Loucy (cell line): ENCODE data around the gene NDUFS7.

Experiments
- H2AFZ ChIP-seq: fragments of 200-600 bp; sonication (generic); 2 replicates; pipeline ENCODE4 v1.6.0; 2016; ENCODE audit warnings: antibody characterized with exemption, mild to moderate bottlenecking, low read length, moderate library complexity
- H3F3A ChIP-seq: fragments of 200-600 bp; 2 replicates; pipeline ENCODE4 v1.6.0; 2016; ENCODE audit warnings: antibody characterized with exemption, low read depth, mild to moderate bottlenecking
- H3K27me3 ChIP-seq: fragments of 200-600 bp; sonication (generic); 2 replicates; pipeline ENCODE4 v1.6.1; 2014; ENCODE audit warnings: low read length, mild to moderate bottlenecking; ENCODE audit not compliant: insufficient read depth, poor library complexity, severe bottlenecking
- H3K36me3 ChIP-seq: fragments of 200-600 bp; sonication (generic); 2 replicates; pipeline ENCODE4 v1.6.1; 2016; ENCODE audit warnings: low read length; ENCODE audit not compliant: insufficient read depth
- H3K4me1 ChIP-seq: fragments of 200-600 bp; sonication (generic); 2 replicates; pipeline ENCODE4 v1.5.1; 2014; ENCODE audit warnings: low read length, mild to moderate bottlenecking; ENCODE audit not compliant: insufficient read depth, poor library complexity, severe bottlenecking
- H3K4me2 ChIP-seq: fragments of 200-600 bp; sonication (generic); 2 replicates; pipeline ENCODE4 v1.6.0; 2014; ENCODE audit warnings: antibody characterized with exemption, low read length, low read depth, mild to moderate bottlenecking; ENCODE audit not compliant: poor library complexity, severe bottlenecking
- H3K4me3 ChIP-seq: fragments of 200-600 bp; sonication (generic); 2 replicates; pipeline ENCODE4 v1.5.1; 2014; ENCODE audit warnings: low read length, mild to moderate bottlenecking, mixed read lengths; ENCODE audit not compliant: poor library complexity, severe bottlenecking
- H3K79me2 ChIP-seq: fragments of 200-600 bp; sonication (generic); 2 replicates; pipeline ENCODE4 v1.6.1; 2014; ENCODE audit warnings: low read length; ENCODE audit not compliant: insufficient read depth
- H3K9ac ChIP-seq: fragments of 200-600 bp; sonication (generic); 2 replicates; pipeline ENCODE4 v1.6.0; 2014; ENCODE audit warnings: mild to moderate bottlenecking, low read depth, low read length, moderate library complexity; ENCODE audit not compliant: poor library complexity, severe bottlenecking
- H3K9me2 ChIP-seq: fragments of 200-600 bp; sonication (generic); replicated peaks from 2 replicates; pipeline ENCODE4 v1.6.1; 2016; ENCODE audit warnings: low read depth, low read length, mixed read lengths
- H3K9me3 ChIP-seq: fragments of 200-600 bp; sonication (generic); 2 replicates; pipeline ENCODE4 v1.6.1; 2014; ENCODE audit warnings: mild to moderate bottlenecking, antibody characterized with exemption, low read length, low read depth; ENCODE audit not compliant: insufficient read depth
- H4K20me1 ChIP-seq: fragments of 200-600 bp; sonication (generic); 2 replicates; pipeline ENCODE4 v1.6.0; 2014; ENCODE audit warnings: antibody characterized with exemption, low read length, mild to moderate bottlenecking; ENCODE audit not compliant: insufficient read depth, poor library complexity, severe bottlenecking
- CTCF ChIP-seq: fragments of 200-600 bp; sonication (generic); conservative IDR thresholded peaks from 2 replicates; pipeline ENCODE4 v1.5.1; 2014; ENCODE audit warnings: mild to moderate bottlenecking, antibody characterized with exemption, low read length
- EZH2phosphoT487 ChIP-seq: fragments of 200-600 bp; IDR thresholded peaks from 2 replicates; pipeline ENCODE4 v1.6.1; 2018; ENCODE audit warnings: antibody characterized with exemption, mild to moderate bottlenecking, moderate library complexity, borderline replicate concordance

The NDUFS7 gene

GRCh38 chr19:1421218-1421957 lies 37.7 kb downstream of the NDUFS7 start:
- H3F3A ChIP-seq, result no peaks in the 10 kb centered on the region
- peaks cover 55% of the 10 kb centered on the region for H4K20me1 ChIP-seq
- no peak for TF ChIP-seq EZH2phosphoT487
- TF ChIP-seq CTCF, result no peak
- H3K9ac ChIP-seq, result no peak overlapping the region
- no peaks in the 10 kb centered on the region for H3K4me1 ChIP-seq
- peaks cover 94% of the 10 kb centered on the region; the same call in 1 of the 2 replicates for H3K36me3 ChIP-seq
- peaks cover 64% of the 10 kb centered on the region for H3K79me2 ChIP-seq
- no peak overlapping the region for H3K4me2 ChIP-seq
- no peak overlapping the region for H2AFZ ChIP-seq
- no peak overlapping the region for H3K4me3 ChIP-seq
- H3K27me3 ChIP-seq, result no peaks in the 10 kb centered on the region
- H3K9me2 ChIP-seq, result no peaks in the 10 kb centered on the region
- no peaks in the 10 kb centered on the region for H3K9me3 ChIP-seq

GRCh38 chr19:1421958-1422305 lies 38.2 kb downstream of the NDUFS7 start:
- Histone ChIP-seq H3K9me3 (no peaks in the 10 kb centered on the region), H3K4me3 (no peak overlapping the region), H2AFZ (no peak overlapping the region), H3K36me3 (peaks cover 95% of the 10 kb centered on the region; the same call in 1 of the 2 replicates), H3F3A (no peaks in the 10 kb centered on the region), H3K9me2 (no peaks in the 10 kb centered on the region), H3K27me3 (no peaks in the 10 kb centered on the region), H3K79me2 (peaks cover 59% of the 10 kb centered on the region), H3K9ac (no peak overlapping the region), H4K20me1 (peaks cover 50% of the 10 kb centered on the region), H3K4me1 (no peaks in the 10 kb centered on the region), H3K4me2 (no peak overlapping the region)
- no peak for TF ChIP-seq EZH2phosphoT487

GRCh38 chr19:1422360-1422759 lies 38.7 kb downstream of the NDUFS7 start:
- Histone ChIP-seq H3F3A (no peaks in the 10 kb centered on the region), H4K20me1 (peaks cover 47% of the 10 kb centered on the region), H3K9ac (no peak overlapping the region), H3K4me3 (no peak overlapping the region), H3K4me1 (no peaks in the 10 kb centered on the region), H3K9me2 (no peaks in the 10 kb centered on the region), H3K27me3 (no peaks in the 10 kb centered on the region), H3K9me3 (no peaks in the 10 kb centered on the region), H3K79me2 (peaks cover 54% of the 10 kb centered on the region), H3K4me2 (no peak overlapping the region), H3K36me3 (peaks cover 96% of the 10 kb centered on the region; the same call in 1 of the 2 replicates), H2AFZ (no peak overlapping the region)
- TF ChIP-seq CTCF, result no peak
- no peak for TF ChIP-seq EZH2phosphoT487

GRCh38 chr19:1422943-1423342 lies 39.2 kb downstream of the NDUFS7 start:
- TF ChIP-seq CTCF (no peak), EZH2phosphoT487 (no peak)
- H3K4me3 ChIP-seq, result no peak overlapping the region
- H3K4me1 ChIP-seq, result no peaks in the 10 kb centered on the region
- H3F3A ChIP-seq, result 0 out of 2 replicates have a peak, but pooled peaks cover 3% of the 10 kb centered on the region
- H3K9me2 ChIP-seq, result no peaks in the 10 kb centered on the region
- H3K9me3 ChIP-seq, result no peaks in the 10 kb centered on the region
- peaks cover 96% of the 10 kb centered on the region; the same call in 1 of the 2 replicates for H3K36me3 ChIP-seq
- H3K9ac ChIP-seq, result no peak overlapping the region
- no peak overlapping the region for H2AFZ ChIP-seq
- H3K4me2 ChIP-seq, result no peak overlapping the region
- H3K79me2 ChIP-seq, result peaks cover 49% of the 10 kb centered on the region
- no peaks in the 10 kb centered on the region for H3K27me3 ChIP-seq
- H4K20me1 ChIP-seq, result peaks cover 46% of the 10 kb centered on the region
